Muscle of leg (tissue), 11 donors: ENCODE measurements around the gene SLC22A12. TPM values are rescaled to one million over a fixed set of nuclear protein-coding genes. Genes with fewer than 3 reads are reported as not detected.
"Not testable (repeated sequence)": the region's sequence is repeated elsewhere in the genome, so short reads cannot be mapped to it uniquely, and the experiment has no call there.

Experiments
- DNase-seq: peaks from one replicate; pipeline ENCODE4 v3.0.0; 2013
- H3K27ac ChIP-seq: one replicate; pipeline ENCODE4 v1.5.1; 2013; ENCODE audit warnings: mild to moderate bottlenecking, low read length, control low read depth
- H3K27me3 ChIP-seq: one replicate; pipeline ENCODE4 v1.6.1; 2013; ENCODE audit warnings: low read length; ENCODE audit not compliant: control insufficient read depth, insufficient read depth
- H3K36me3 ChIP-seq: one replicate; pipeline ENCODE4 v1.6.1; 2013; ENCODE audit warnings: low read length; ENCODE audit not compliant: control insufficient read depth, insufficient read depth
- H3K4me1 ChIP-seq: one replicate; pipeline ENCODE4 v1.6.1; 2013; ENCODE audit warnings: low read length; ENCODE audit not compliant: control insufficient read depth, insufficient read depth
- H3K4me3 ChIP-seq: one replicate; pipeline ENCODE4 v1.5.1; 2013; ENCODE audit warnings: low read length, control low read depth
- H3K9me3 ChIP-seq: replicated peaks from 2 replicates; pipeline ENCODE4 v1.6.1; 2013; ENCODE audit warnings: low read depth, low read length; ENCODE audit not compliant: control insufficient read depth
- WGBS: methylation state at CpG from one replicate; pipeline ENCODE4 v1.1.5; 2013; ENCODE audit warnings: missing lambda C conversion rate; ENCODE audit not compliant: insufficient coverage; 5-methylcytosine and 5-hydroxymethylcytosine counted together
- polyA plus RNA-seq, 8 donors: library from polyadenylated mRNA; unstranded; fragments of 120-200 nt; gene quantifications; one replicate each; pipeline versions ENCODE4 v1.2.1 to v1.2.3, GENCODE V29; 2013; ENCODE audit warnings: inconsistent platforms in 1 of 8, low replicate concordance in 1 of 8; ENCODE audit not compliant: insufficient read length in 8 of 8, insufficient read depth in 1 of 8
- total RNA-seq: library from RNA; stranded (reverse); fragments of 120-200 nt; gene quantifications from one replicate; pipeline ENCODE4 v1.2.4, GENCODE V29; 2013

Gene SLC22A12
- total and polyA plus RNA-seq, 9 donors: not detected

DNA sequence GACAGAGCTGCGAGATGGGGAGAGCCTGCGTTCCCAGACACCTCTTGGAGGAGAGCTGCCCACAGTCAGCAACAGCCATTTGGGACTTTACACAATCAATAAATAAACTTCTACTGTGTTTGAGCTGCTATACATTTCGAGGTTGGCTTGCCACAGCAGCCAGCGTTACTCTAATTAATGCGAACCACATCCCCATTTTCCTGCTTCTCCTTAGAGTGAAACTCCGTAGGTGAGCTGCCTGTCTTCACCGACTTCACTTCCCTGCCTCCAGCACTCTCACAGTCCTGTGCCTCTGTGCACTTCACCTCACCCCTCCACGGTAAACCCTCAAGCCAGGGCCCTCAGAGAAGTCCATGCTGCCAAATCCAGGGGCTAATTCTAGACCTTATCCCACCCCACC, 5.9 kb upstream of the SLC22A12 start:
- peaks cover 7% of the 10 kb centered on the region for H3K27me3 ChIP-seq
- H3K36me3 ChIP-seq: no peaks in the 10 kb centered on the region
- 60% methylated on average over 7 of the region's 8 CpGs for WGBS
- peaks cover 11% of the 10 kb centered on the region for H3K9me3 ChIP-seq
- H3K27ac ChIP-seq: no peak overlapping the region
- peaks cover 10% of the 10 kb centered on the region for H3K4me1 ChIP-seq
- DNase-seq: no peak
- no peak overlapping the region for H3K4me3 ChIP-seq

DNA sequence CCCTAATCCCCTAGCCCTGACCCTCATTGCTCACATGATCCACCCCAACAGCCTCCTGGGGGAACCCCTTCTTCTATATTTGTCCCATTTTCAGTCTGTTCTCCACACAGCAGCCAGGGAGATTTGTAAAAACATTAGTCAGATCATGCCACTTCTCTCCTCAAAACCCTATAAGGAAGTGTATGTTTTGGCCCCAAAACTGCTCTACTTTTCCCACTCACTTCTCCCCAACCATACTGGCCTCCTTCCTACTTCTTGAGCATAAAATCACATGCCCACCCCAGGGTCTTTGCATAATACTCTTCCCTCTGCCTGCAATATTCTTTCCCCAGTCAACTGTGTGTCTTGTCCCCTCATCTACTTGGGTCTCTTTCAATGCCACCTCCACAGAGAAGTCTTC, 4.7 kb upstream of the SLC22A12 start:
- Histone ChIP-seq H3K27ac (no peak overlapping the region), H3K4me1 (peaks cover 2% of the 10 kb centered on the region)
- DNase-seq: no peak

GRCh38 chr11:64588701-64589100, 2.3 kb upstream of the SLC22A12 start:
- no peaks in the 10 kb centered on the region for H3K4me1 ChIP-seq
- H3K27ac ChIP-seq: no peak overlapping the region
- no CpG with 5 or more reads among the region's 2 CpGs for WGBS
- no peaks in the 10 kb centered on the region for H3K36me3 ChIP-seq
- H3K4me3 ChIP-seq: no peak overlapping the region
- peaks cover 11% of the 10 kb centered on the region for H3K9me3 ChIP-seq
- no peak for DNase-seq
- peaks cover 8% of the 10 kb centered on the region for H3K27me3 ChIP-seq

More for the DNA sequence above, 4.7 kb upstream of the SLC22A12 start:
- peaks cover 7% of the 10 kb centered on the region for H3K27me3 ChIP-seq
- peaks cover 11% of the 10 kb centered on the region for H3K9me3 ChIP-seq
- H3K36me3 ChIP-seq: no peaks in the 10 kb centered on the region
- no peak overlapping the region for H3K4me3 ChIP-seq

- DNase-seq: no peak
- Histone ChIP-seq H3K36me3 (no peaks in the 10 kb centered on the region), H3K27ac (no peak overlapping the region), H3K4me3 (no peak overlapping the region), H3K27me3 (peaks cover 10% of the 10 kb centered on the region), H3K9me3 (peaks cover 16% of the 10 kb centered on the region), H3K4me1 (no peaks in the 10 kb centered on the region)
- 84% methylated on average over 33 of the region's 36 CpGs for WGBS
Observed at GRCh38 chr11:64591257-64592233, 525 bp downstream of the SLC22A12 start.

DNA sequence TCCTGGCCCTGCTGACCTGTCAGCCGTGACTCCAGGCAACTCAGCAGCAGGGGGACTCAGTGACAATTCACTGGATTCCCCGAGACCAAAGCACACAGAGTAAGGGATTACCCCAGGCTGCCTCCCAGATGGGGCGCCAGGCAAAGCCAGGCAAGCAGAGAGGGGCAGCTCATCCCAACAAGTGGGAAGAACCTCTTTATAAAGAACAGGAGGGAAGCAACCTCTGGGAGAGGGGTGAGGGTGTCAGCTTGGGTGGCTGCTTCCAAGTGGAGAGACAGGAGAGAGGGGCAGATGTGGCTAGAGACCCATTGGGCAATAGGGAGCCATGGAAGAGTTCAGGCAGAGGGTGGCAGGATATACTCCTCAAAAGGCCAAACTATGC, 1.2 kb downstream of the SLC22A12 start:
- peaks cover 16% of the 10 kb centered on the region for H3K9me3 ChIP-seq
- H3K27me3 ChIP-seq: peaks cover 10% of the 10 kb centered on the region
- no peak for DNase-seq
- H3K27ac ChIP-seq: no peak overlapping the region
- H3K4me1 ChIP-seq: no peaks in the 10 kb centered on the region
- no peaks in the 10 kb centered on the region for H3K36me3 ChIP-seq
- WGBS: 88% methylated on average over 3 of the region's 3 CpGs
- H3K4me3 ChIP-seq: no peak overlapping the region

DNA sequence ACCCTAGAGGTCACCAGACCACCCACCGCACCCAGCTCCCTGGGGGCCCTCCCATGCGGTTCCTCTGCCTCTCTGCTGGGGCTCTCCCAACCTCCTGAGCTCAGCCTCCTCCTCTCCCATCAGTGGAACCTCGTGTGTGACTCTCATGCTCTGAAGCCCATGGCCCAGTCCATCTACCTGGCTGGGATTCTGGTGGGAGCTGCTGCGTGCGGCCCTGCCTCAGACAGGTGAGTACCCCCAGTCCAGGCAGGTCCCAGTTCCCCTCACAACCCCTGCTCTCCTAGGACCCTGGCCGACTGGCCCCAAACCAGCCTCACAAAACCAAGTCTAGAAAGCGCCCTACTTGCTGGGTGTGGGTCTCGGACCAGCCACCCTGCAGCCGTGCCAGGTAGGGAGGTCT, 1.6 kb downstream of the SLC22A12 start:
- no peak overlapping the region for H3K4me3 ChIP-seq
- no peaks in the 10 kb centered on the region for H3K36me3 ChIP-seq
- WGBS: 81% methylated on average over 7 of the region's 9 CpGs
- no peaks in the 10 kb centered on the region for H3K4me1 ChIP-seq
- no peak overlapping the region for H3K27ac ChIP-seq
- no peak for DNase-seq
- H3K9me3 ChIP-seq: peaks cover 16% of the 10 kb centered on the region
- peaks cover 10% of the 10 kb centered on the region for H3K27me3 ChIP-seq

DNA sequence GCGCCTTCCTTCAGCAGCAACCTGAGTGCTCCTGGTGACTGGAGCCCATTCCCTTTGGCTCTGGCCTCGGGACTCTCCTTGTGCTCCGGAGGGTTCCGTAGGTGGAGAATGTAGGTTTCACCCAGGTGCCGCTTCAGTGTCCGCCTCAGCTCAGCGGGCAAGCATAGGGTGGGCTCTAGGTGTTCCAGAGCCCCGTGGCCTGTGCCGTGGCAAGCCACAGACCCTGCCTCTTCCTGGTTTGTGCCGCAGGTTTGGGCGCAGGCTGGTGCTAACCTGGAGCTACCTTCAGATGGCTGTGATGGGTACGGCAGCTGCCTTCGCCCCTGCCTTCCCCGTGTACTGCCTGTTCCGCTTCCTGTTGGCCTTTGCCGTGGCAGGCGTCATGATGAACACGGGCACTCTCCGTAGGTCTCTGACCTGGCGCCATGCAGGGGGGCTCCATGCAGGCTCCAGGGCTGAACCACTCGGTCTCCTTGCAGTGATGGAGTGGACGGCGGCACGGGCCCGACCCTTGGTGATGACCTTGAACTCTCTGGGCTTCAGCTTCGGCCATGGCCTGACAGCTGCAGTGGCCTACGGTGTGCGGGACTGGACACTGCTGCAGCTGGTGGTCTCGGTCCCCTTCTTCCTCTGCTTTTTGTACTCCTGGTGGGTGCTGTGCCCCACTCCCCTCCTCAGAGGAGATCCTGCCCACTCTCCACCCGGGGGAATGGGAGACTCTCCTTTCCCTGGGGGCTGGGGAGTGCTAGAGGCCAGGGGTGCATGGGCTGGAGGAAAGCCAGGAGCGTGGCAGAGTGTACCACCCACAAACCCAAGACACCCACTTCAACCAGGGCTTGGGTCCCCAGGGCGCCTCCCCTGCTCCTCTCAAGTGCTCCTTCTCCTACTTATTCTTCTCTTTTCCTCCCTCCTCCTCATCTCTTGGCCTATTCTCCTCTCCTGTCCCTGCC, 2.4 kb downstream of the SLC22A12 start:
- DNase-seq: no peak
- no peaks in the 10 kb centered on the region for H3K36me3 ChIP-seq
- H3K9me3 ChIP-seq: peaks cover 11% of the 10 kb centered on the region
- no peak overlapping the region for H3K27ac ChIP-seq
- H3K27me3 ChIP-seq: peaks cover 8% of the 10 kb centered on the region
- H3K4me3 ChIP-seq: no peak overlapping the region
- WGBS: 89% methylated on average over 28 of the region's 32 CpGs
- no peaks in the 10 kb centered on the region for H3K4me1 ChIP-seq

GRCh38 chr11:64594159-64594939, 3.3 kb downstream of the SLC22A12 start:
- Histone ChIP-seq H3K4me3 (no peak overlapping the region), H3K4me1 (no peaks in the 10 kb centered on the region), H3K36me3 (no peaks in the 10 kb centered on the region), H3K9me3 (peaks cover 7% of the 10 kb centered on the region), H3K27ac (no peak overlapping the region), H3K27me3 (peaks cover 5% of the 10 kb centered on the region)
- no peak for DNase-seq
- 96% methylated on average over 14 of the region's 14 CpGs for WGBS

DNA sequence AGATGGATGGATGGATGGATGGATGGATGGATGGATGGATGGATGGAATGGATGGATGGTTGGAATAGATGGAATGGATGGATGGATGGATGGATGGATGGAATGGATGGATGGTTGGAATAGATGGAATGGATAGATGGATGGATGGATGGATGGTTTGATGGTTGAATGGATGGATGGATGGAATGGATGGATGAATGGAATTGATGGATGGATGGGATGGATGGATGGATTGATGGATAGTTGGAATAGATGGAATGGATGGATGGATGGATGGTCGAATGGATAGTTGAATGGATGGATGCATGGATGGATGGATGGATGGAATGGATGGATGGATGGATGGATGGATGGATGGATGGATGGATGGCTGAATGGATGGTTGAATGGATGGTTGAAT, 4.9 kb downstream of the SLC22A12 start:
- H3K4me1 ChIP-seq, H3K27ac ChIP-seq, DNase-seq, H3K9me3 ChIP-seq, H3K27me3 ChIP-seq, H3K4me3 ChIP-seq, H3K36me3 ChIP-seq: not testable (repeated sequence)
- WGBS: 58% methylated on average over 1 of the region's 1 CpG
